ENCODE data around the gene PARP9. TPM values are rescaled to one million over a fixed set of nuclear protein-coding genes. Genes with fewer than 3 reads are reported as not detected.
"Not testable (repeated sequence)": the region's sequence is repeated elsewhere in the genome, so short reads cannot be mapped to it uniquely, and the experiment has no call there.

PARP9 gene
- total RNA-seq, 4 donors from 2014 or later = 5.9 to 9.6 (median 8.2) TPM

- DNase-seq (no peak), ATAC-seq (no peak)
- Histone ChIP-seq H3K36me3 (no peaks in the 10 kb centered on the region), H3K27me3 (no peaks in the 10 kb centered on the region), H3K27ac (peak overlapping the region; percentile 67 to 83 (median 75)), H3K4me3 (no peak overlapping the region), H3K9me3 (no peaks in the 10 kb centered on the region), H3K4me1 (peaks cover 56 to 85% of the 10 kb centered on the region in 2 donors)
- intact Hi-C loops (cut with DNase I; ENCODE audit: low total_unique reads) (no loop called here), in situ Hi-C loops (cut with MboI; ENCODE audit: low sequenced_read_pairs in 4 of 4) (loop anchor here in 1 of 4 donors (10.0 kb wide), 1 partner anchor 88 kb away; the partner anchor contains the start of gene WDR5B)
- TF ChIP-seq CTCF (IDR thresholded peaks at IDR 0.05 in 4 of 5, conservative IDR thresholded peaks at IDR 0.05 in 1 of 5) (no peak), POLR2A (IDR thresholded peaks at IDR 0.05) (no peak)
These were observed 61.2 kb downstream of the PARP9 start for GRCh38 chr3:122502941-122503340.

- H3K4me3 ChIP-seq = no peak overlapping the region
These were observed 62.0 kb downstream of the PARP9 start for GRCh38 chr3:122502139-122502538.

GRCh38 chr3:122500964-122501363 lies 63.1 kb downstream of the PARP9 start:
- H3K27me3 ChIP-seq; H3K36me3 ChIP-seq; H3K4me3 ChIP-seq; intact Hi-C loops (cut with DNase I; ENCODE audit: low total_unique reads); H3K9me3 ChIP-seq: not testable (repeated sequence)
- Histone ChIP-seq H3K27ac (peak overlapping the region; percentile 67 to 83 (median 75)), H3K4me1 (peaks cover 50 to 88% of the 10 kb centered on the region in 2 donors)
- DNase-seq (peak; percentile 47 to 84), ATAC-seq (peak; percentile 59 to 62)
- in situ Hi-C loops (cut with MboI; ENCODE audit: low sequenced_read_pairs in 4 of 4) = loop anchor here in 1 of 4 donors (10.0 kb wide), 1 partner anchor 86 kb away; the partner anchor contains the start of gene WDR5B

More at GRCh38 chr3:122502139-122502538, 62.0 kb downstream of the PARP9 start:
- Histone ChIP-seq H3K4me1 (peaks cover 51 to 87% of the 10 kb centered on the region in 2 donors), H3K36me3 (no peaks in the 10 kb centered on the region), H3K27me3 (no peaks in the 10 kb centered on the region), H3K9me3 (no peaks in the 10 kb centered on the region), H3K27ac (peak overlapping the region; percentile 67 to 83 (median 75))
- in situ Hi-C loops (cut with MboI; ENCODE audit: low sequenced_read_pairs in 4 of 4) (loop anchor here in 1 of 4 donors (10.0 kb wide), 1 partner anchor 87 kb away; the partner anchor contains the start of gene WDR5B), intact Hi-C loops (cut with DNase I; ENCODE audit: low total_unique reads) (no loop called here)
- no peak for TF ChIP-seq CTCF (IDR thresholded peaks at IDR 0.05 in 4 of 5, conservative IDR thresholded peaks at IDR 0.05 in 1 of 5)
- no peak for TF ChIP-seq POLR2A (IDR thresholded peaks at IDR 0.05)
- DNase-seq = no peak
- ATAC-seq = no peak

- intact Hi-C loops (cut with DNase I; ENCODE audit: low total_unique reads) = no loop called here
- Histone ChIP-seq H3K36me3 (peaks cover 0 to 27% of the 10 kb centered on the region in 2 donors), H3K27ac (peak overlapping the region; percentile 47 to 83 (median 68)), H3K4me1 (peaks cover 48 to 75% of the 10 kb centered on the region in 2 donors), H3K9me3 (no peaks in the 10 kb centered on the region), H3K4me3 (no peak overlapping the region), H3K27me3 (no peaks in the 10 kb centered on the region)
- no peak for DNase-seq
- no peak for ATAC-seq
- TF ChIP-seq CTCF (IDR thresholded peaks at IDR 0.05 in 4 of 5, conservative IDR thresholded peaks at IDR 0.05 in 1 of 5) (no peak), POLR2A (IDR thresholded peaks at IDR 0.05) (no peak)
- in situ Hi-C loops (cut with MboI; ENCODE audit: low sequenced_read_pairs in 4 of 4) = no loop called here
These were observed 65.9 kb downstream of the PARP9 start for GRCh38 chr3:122498152-122498551.

GRCh38 chr3:122497425-122497824 lies 66.7 kb downstream of the PARP9 start:
- H3K4me1 ChIP-seq = peaks cover 42 to 68% of the 10 kb centered on the region in 2 donors
- H3K27me3 ChIP-seq = no peaks in the 10 kb centered on the region
- TF ChIP-seq POLR2A (IDR thresholded peaks at IDR 0.05) (no peak), CTCF (IDR thresholded peaks at IDR 0.05 in 4 of 5, conservative IDR thresholded peaks at IDR 0.05 in 1 of 5) (no peak)
- H3K36me3 ChIP-seq = peaks cover 0 to 27% of the 10 kb centered on the region in 2 donors
- peak; percentile 26 to 48 for DNase-seq
- no peak overlapping the region for H3K4me3 ChIP-seq
- in situ Hi-C loops (cut with MboI; ENCODE audit: low sequenced_read_pairs in 4 of 4) (no loop called here), intact Hi-C loops (cut with DNase I; ENCODE audit: low total_unique reads) (no loop called here)
- ATAC-seq = peak; percentile 80 to 92
- no peaks in the 10 kb centered on the region for H3K9me3 ChIP-seq
- peak overlapping the region; percentile 47 to 83 (median 68) for H3K27ac ChIP-seq
